ENCODE results near the gene WDR86. TPM values are rescaled to one million over a fixed set of nuclear protein-coding genes. Genes with fewer than 3 reads are reported as not detected.

The WDR86 gene
- total RNA-seq, 1 experiment from 2014 or later, result not detected

DNA sequence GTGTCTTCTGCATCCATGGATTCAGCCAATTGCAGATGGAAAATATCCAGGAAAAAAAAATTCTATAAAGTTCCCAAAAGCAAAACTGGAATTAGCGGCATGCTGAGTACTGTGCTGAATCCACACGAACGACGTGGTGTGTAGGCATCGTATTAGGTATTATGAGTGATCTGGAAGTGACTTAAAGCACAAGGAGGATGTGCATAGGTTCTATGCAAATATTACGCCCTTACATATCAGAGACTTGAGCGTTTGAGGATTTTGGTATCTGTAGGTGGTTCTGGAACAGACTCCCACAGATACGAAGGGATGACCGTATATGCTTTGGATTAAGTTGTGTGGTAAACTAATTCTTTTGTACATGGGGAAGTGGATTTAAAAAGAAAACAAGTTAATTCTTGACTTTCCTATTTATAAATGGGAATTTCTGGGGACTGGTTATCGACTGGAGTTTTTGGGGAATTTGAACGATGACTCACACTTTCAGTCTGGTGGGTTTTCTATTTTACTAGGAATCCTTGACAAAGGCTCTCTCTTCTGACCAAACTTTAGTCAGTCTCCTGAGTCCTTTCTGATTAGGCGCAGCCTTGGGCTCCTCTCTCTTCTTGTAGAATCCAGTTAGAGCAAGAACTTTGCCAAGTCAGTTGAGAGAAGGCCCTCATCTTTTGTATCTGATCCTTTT, 73.7 kb downstream of the WDR86 start:
- no TSS peak for BruUV-seq (replicated peaks)
- H3K9me3 ChIP-seq (ENCODE audit: control insufficient read depth in 1 of 2, insufficient read depth in 1 of 2, low read depth in 1 of 2, low read length in 2 of 2), result no peaks in the 10 kb centered on the region
- ATAC-seq (no peak), DNase-seq (ENCODE audit: low read depth, low spot score) (no peak)
- H3K36me3 ChIP-seq (ENCODE audit: control insufficient read depth in 1 of 2, insufficient read depth in 2 of 2, low read length in 2 of 2), result no peaks in the 10 kb centered on the region
- no peak overlapping the region for H3K4me2 ChIP-seq (ENCODE audit: low read length)
- H3K4me3 ChIP-seq (replicated peaks in 1 of 2; ENCODE audit: low read depth in 1 of 2, low read length in 2 of 2), result no peak overlapping the region
- H3K9ac ChIP-seq (ENCODE audit: low read length), result no peak overlapping the region
- CTCF ChIA-PET, result no interaction called here
- H2AFZ ChIP-seq (ENCODE audit: low read depth, low read length, poor library complexity, severe bottlenecking), result no peak overlapping the region
- RAD21 ChIA-PET (ENCODE audit: low non-redundant PET in 1 of 2, low total read pairs in 2 of 2, uncharacterized antibody in 2 of 2, unreplicated experiment in 2 of 2), result no interaction called here
- intact Hi-C loops (cut with micrococcal nuclease), result no loop called here
- H3K27ac ChIP-seq (ENCODE audit: low read depth, low read length), result no peak overlapping the region
- no peaks in the 10 kb centered on the region for H3K27me3 ChIP-seq (ENCODE audit: insufficient read depth, low read length)
- TF ChIP-seq MAX (IDR thresholded peaks at IDR 0.05) (no peak), FOSL1 (IDR thresholded peaks at IDR 0.05; ENCODE audit: low read depth) (no peak), SP1 (IDR thresholded peaks at IDR 0.05; ENCODE audit: low read depth) (no peak), ZBTB33 (IDR thresholded peaks at IDR 0.05; ENCODE audit: extremely low read depth, insufficient replicate concordance, low read length) (no peak), POLR2A (IDR thresholded peaks at IDR 0.05; ENCODE audit: borderline replicate concordance, extremely low read depth, insufficient read depth, insufficient read length) (no peak), EGR1 (IDR thresholded peaks at IDR 0.05; ENCODE audit: low read depth) (no peak), YY1 (IDR thresholded peaks at IDR 0.05; ENCODE audit: extremely low read depth, insufficient replicate concordance, low read depth, low read length) (no peak), EZH2 (IDR thresholded peaks at IDR 0.05) (no peak), ELF1 (IDR thresholded peaks at IDR 0.05; ENCODE audit: borderline replicate concordance, low read depth) (no peak), EZH2phosphoT487 (IDR thresholded peaks at IDR 0.05; ENCODE audit: borderline replicate concordance) (no peak), SIN3A (IDR thresholded peaks at IDR 0.05; ENCODE audit: low read depth) (no peak), JUND (IDR thresholded peaks at IDR 0.05) (no peak), TCF7L2 (IDR thresholded peaks at IDR 0.05; ENCODE audit: borderline replicate concordance, extremely low read depth, insufficient read depth, insufficient read length) (no peak), CBX3 (IDR thresholded peaks at IDR 0.05; ENCODE audit: low read depth) (no peak), ZFX (IDR thresholded peaks at IDR 0.05) (no peak), ZNF274 (IDR thresholded peaks at IDR 0.05; ENCODE audit: low read depth, low read length) (no peak), POLR2AphosphoS5 (IDR thresholded peaks at IDR 0.05; ENCODE audit: low read depth, low read length) (no peak)
- TF ChIP-seq, protein P1, sequence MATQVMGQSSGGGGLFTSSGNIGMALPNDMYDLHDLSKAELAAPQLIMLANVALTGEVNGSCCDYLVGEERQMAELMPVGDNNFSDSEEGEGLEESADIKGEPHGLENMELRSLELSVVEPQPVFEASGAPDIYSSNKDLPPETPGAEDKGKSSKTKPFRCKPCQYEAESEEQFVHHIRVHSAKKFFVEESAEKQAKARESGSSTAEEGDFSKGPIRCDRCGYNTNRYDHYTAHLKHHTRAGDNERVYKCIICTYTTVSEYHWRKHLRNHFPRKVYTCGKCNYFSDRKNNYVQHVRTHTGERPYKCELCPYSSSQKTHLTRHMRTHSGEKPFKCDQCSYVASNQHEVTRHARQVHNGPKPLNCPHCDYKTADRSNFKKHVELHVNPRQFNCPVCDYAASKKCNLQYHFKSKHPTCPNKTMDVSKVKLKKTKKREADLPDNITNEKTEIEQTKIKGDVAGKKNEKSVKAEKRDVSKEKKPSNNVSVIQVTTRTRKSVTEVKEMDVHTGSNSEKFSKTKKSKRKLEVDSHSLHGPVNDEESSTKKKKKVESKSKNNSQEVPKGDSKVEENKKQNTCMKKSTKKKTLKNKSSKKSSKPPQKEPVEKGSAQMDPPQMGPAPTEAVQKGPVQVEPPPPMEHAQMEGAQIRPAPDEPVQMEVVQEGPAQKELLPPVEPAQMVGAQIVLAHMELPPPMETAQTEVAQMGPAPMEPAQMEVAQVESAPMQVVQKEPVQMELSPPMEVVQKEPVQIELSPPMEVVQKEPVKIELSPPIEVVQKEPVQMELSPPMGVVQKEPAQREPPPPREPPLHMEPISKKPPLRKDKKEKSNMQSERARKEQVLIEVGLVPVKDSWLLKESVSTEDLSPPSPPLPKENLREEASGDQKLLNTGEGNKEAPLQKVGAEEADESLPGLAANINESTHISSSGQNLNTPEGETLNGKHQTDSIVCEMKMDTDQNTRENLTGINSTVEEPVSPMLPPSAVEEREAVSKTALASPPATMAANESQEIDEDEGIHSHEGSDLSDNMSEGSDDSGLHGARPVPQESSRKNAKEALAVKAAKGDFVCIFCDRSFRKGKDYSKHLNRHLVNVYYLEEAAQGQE (IDR thresholded peaks at IDR 0.05; ENCODE audit: low read depth), result no peak
- TF ChIP-seq, protein P2, sequence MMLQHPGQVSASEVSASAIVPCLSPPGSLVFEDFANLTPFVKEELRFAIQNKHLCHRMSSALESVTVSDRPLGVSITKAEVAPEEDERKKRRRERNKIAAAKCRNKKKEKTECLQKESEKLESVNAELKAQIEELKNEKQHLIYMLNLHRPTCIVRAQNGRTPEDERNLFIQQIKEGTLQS (IDR thresholded peaks at IDR 0.05), result no peak
- H3K79me2 ChIP-seq (ENCODE audit: insufficient read depth, low read length), result no peaks in the 10 kb centered on the region
- H3K4me1 ChIP-seq (ENCODE audit: control insufficient read depth in 1 of 2, insufficient read depth in 2 of 2, low read length in 2 of 2), result peaks cover 2% of the 10 kb centered on the region in 2 experiments; a peak in 3 of 4 replicates
- no peaks in the 10 kb centered on the region for H3K9me2 ChIP-seq (ENCODE audit: insufficient read depth)
- H4K20me1 ChIP-seq (ENCODE audit: insufficient read depth), result no peaks in the 10 kb centered on the region
- POLR2A ChIA-PET, result no interaction called here

All from HCT116 (cell line).